ENCODE measurements around the gene C3orf20.

DNA sequence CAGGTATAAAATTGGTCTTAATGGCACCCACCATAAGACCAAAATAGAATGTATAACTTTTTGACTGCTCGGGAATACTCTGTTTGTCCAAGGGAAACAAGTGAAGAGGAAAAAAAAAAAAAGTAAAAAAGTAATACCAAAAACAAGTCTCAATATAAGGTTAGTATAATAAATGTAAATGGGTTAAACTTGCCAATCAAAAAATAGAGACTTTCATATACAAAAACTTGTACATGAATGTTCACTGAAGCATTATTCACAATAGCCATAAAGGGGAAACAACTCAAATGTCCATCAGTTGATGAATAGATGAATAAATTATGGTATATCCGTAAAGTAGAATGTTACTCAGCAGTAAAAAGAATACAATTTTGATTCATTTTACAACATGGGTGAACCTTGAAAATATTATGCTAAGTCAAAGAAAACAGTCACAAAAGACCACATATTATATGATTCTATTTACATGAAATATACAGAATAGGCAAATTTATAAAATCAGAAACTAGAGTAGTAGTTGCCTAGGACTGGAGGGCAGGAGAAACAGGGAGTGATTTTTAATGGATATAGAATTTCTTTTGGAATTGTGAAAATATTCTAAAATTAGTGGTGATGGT lies 104.2 kb downstream of the C3orf20 start:
- no peak for TF ChIP-seq MAZ (IDR thresholded peaks at IDR 0.05; ENCODE audit: borderline replicate concordance, low read depth, low read length)
- TF ChIP-seq, protein P1, sequence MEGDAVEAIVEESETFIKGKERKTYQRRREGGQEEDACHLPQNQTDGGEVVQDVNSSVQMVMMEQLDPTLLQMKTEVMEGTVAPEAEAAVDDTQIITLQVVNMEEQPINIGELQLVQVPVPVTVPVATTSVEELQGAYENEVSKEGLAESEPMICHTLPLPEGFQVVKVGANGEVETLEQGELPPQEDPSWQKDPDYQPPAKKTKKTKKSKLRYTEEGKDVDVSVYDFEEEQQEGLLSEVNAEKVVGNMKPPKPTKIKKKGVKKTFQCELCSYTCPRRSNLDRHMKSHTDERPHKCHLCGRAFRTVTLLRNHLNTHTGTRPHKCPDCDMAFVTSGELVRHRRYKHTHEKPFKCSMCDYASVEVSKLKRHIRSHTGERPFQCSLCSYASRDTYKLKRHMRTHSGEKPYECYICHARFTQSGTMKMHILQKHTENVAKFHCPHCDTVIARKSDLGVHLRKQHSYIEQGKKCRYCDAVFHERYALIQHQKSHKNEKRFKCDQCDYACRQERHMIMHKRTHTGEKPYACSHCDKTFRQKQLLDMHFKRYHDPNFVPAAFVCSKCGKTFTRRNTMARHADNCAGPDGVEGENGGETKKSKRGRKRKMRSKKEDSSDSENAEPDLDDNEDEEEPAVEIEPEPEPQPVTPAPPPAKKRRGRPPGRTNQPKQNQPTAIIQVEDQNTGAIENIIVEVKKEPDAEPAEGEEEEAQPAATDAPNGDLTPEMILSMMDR (conservative IDR thresholded peaks at IDR 0.05; ENCODE audit: low read depth, low read length): no peak
- TF ChIP-seq RCOR1 (IDR thresholded peaks at IDR 0.05; ENCODE audit: insufficient replicate concordance, low read length): no peak
- TF ChIP-seq, protein P2, sequence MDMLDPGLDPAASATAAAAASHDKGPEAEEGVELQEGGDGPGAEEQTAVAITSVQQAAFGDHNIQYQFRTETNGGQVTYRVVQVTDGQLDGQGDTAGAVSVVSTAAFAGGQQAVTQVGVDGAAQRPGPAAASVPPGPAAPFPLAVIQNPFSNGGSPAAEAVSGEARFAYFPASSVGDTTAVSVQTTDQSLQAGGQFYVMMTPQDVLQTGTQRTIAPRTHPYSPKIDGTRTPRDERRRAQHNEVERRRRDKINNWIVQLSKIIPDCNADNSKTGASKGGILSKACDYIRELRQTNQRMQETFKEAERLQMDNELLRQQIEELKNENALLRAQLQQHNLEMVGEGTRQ (IDR thresholded peaks at IDR 0.05; ENCODE audit: low read depth, low read length): no peak
- TF ChIP-seq POLR2A (IDR thresholded peaks at IDR 0.05; ENCODE audit: low read depth, low read length): no peak
- no peak for TF ChIP-seq RAD21 (IDR thresholded peaks at IDR 0.05; ENCODE audit: low read length)
- TF ChIP-seq, protein P3, sequence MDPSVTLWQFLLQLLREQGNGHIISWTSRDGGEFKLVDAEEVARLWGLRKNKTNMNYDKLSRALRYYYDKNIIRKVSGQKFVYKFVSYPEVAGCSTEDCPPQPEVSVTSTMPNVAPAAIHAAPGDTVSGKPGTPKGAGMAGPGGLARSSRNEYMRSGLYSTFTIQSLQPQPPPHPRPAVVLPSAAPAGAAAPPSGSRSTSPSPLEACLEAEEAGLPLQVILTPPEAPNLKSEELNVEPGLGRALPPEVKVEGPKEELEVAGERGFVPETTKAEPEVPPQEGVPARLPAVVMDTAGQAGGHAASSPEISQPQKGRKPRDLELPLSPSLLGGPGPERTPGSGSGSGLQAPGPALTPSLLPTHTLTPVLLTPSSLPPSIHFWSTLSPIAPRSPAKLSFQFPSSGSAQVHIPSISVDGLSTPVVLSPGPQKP (IDR thresholded peaks at IDR 0.05; ENCODE audit: borderline replicate concordance, low read depth, low read length): no peak
- TF ChIP-seq CEBPB (IDR thresholded peaks at IDR 0.05; ENCODE audit: low read depth, low read length): no peak
- no peak for TF ChIP-seq MAFK (IDR thresholded peaks at IDR 0.05; ENCODE audit: low read depth, low read length)
- TF ChIP-seq SMC3 (IDR thresholded peaks at IDR 0.05; ENCODE audit: low read depth, low read length): no peak
